Liver (tissue), 9 donors: ENCODE measurements around the gene PAX7. TPM values are rescaled to one million over a fixed set of nuclear protein-coding genes. Genes with fewer than 3 reads are reported as not detected.

Source experiments
- DNase-seq: peaks from one replicate; pipeline ENCODE4 v3.0.0-alpha.2; 2017; ENCODE audit warnings: low spot score
- H3K27ac ChIP-seq, 2 donors: one replicate each; pipeline ENCODE4 v1.7.0; 2013; ENCODE audit warnings: inconsistent platforms in 2 of 2, low read length in 2 of 2, control low read depth in 1 of 2, low read depth in 1 of 2, mild to moderate bottlenecking in 1 of 2
- H3K27me3 ChIP-seq, 4 donors: one replicate each; pipeline versions ENCODE4 v1.6.1 to v1.7.0; 2013; ENCODE audit warnings: low read length in 3 of 4, inconsistent platforms in 1 of 4, mild to moderate bottlenecking in 1 of 4, moderate library complexity in 1 of 4; ENCODE audit not compliant: control insufficient read depth in 4 of 4, insufficient read depth in 4 of 4
- H3K36me3 ChIP-seq, 4 donors: one replicate each; pipeline versions ENCODE4 v1.6.1 to v1.7.0; 2013; ENCODE audit warnings: low read length in 3 of 4, mild to moderate bottlenecking in 3 of 4, low read depth in 1 of 4, moderate library complexity in 1 of 4; ENCODE audit not compliant: control insufficient read depth in 4 of 4, insufficient read depth in 3 of 4
- H3K4me1 ChIP-seq, 4 donors: one replicate each; pipeline versions ENCODE4 v1.6.1 to v1.7.0; 2013; ENCODE audit warnings: low read length in 3 of 4, mild to moderate bottlenecking in 3 of 4, moderate library complexity in 1 of 4; ENCODE audit not compliant: control insufficient read depth in 4 of 4, insufficient read depth in 4 of 4
- H3K4me3 ChIP-seq, 3 donors: one replicate each; pipeline versions ENCODE4 v1.6.1 to v1.7.0; 2013; ENCODE audit warnings: low read length in 3 of 3, control low read depth in 1 of 3, low read depth in 1 of 3, mild to moderate bottlenecking in 1 of 3
- H3K9ac ChIP-seq, 2 donors: one replicate each; pipeline ENCODE4 v1.7.0; 2013; ENCODE audit warnings: low read length in 2 of 2, mild to moderate bottlenecking in 2 of 2, moderate library complexity in 2 of 2, control low read depth in 1 of 2, low read depth in 1 of 2
- H3K9me3 ChIP-seq, 4 donors: one replicate each; pipeline versions ENCODE4 v1.6.1 to v1.7.0; 2013; ENCODE audit warnings: low read length in 3 of 4; ENCODE audit not compliant: control insufficient read depth in 4 of 4
- ATF3 ChIP-seq: IDR thresholded peaks from 2 replicates; pipeline ENCODE4 v1.6.1; 2016; ENCODE audit warnings: antibody characterized with exemption
- CTCF ChIP-seq: fragments of 150-350 bp; IDR thresholded peaks from 2 replicates; pipeline ENCODE4 v1.5.1; 2017; ENCODE audit warnings: improper control_type of control experiment, low read depth, low read length; ENCODE audit not compliant: missing input control
- EGR1 ChIP-seq, 2 donors: IDR thresholded peaks; 2 replicates each; pipeline ENCODE4 v1.6.1; 2016 to 2018; ENCODE audit warnings: antibody characterized with exemption in 2 of 2, low read depth in 2 of 2
- FOXA1 ChIP-seq: IDR thresholded peaks from 2 replicates; pipeline ENCODE4 v1.6.1; 2016; ENCODE audit warnings: antibody characterized with exemption
- FOXA2 ChIP-seq: IDR thresholded peaks from 2 replicates; pipeline ENCODE4 v1.6.1; 2016; ENCODE audit warnings: antibody characterized with exemption
- GABPA ChIP-seq, 2 donors: IDR thresholded peaks in 1 of 2; conservative IDR thresholded peaks in 1 of 2; 2 replicates each; pipeline ENCODE4 v1.6.1; 2016; ENCODE audit warnings: antibody characterized with exemption in 2 of 2, mild to moderate bottlenecking in 1 of 2, moderate library complexity in 1 of 2
- HNF4A ChIP-seq, 2 donors: conservative IDR thresholded peaks; 2 replicates each; pipeline ENCODE4 v1.6.1; 2016; ENCODE audit warnings: antibody characterized with exemption in 2 of 2, mild to moderate bottlenecking in 2 of 2
- HNF4G ChIP-seq: IDR thresholded peaks from 2 replicates; pipeline ENCODE4 v1.6.1; 2016; ENCODE audit warnings: antibody characterized with exemption
- JUND ChIP-seq, 2 donors: IDR thresholded peaks; 2 replicates each; pipeline ENCODE4 v1.6.1; 2016; ENCODE audit warnings: antibody characterized with exemption in 2 of 2
- MAX ChIP-seq: IDR thresholded peaks from 2 replicates; pipeline ENCODE4 v1.6.1; 2016; ENCODE audit warnings: antibody characterized with exemption
- NR2F2 ChIP-seq: IDR thresholded peaks from 2 replicates; pipeline ENCODE4 v1.6.1; 2016; ENCODE audit warnings: antibody characterized with exemption
- RAD21 ChIP-seq, 2 donors: IDR thresholded peaks; 2 replicates each; pipeline ENCODE4 v1.6.1; 2016; ENCODE audit warnings: antibody characterized with exemption in 2 of 2, mild to moderate bottlenecking in 2 of 2
- REST ChIP-seq: IDR thresholded peaks from 2 replicates; pipeline ENCODE4 v1.6.1; 2016; ENCODE audit warnings: antibody characterized with exemption, mild to moderate bottlenecking
- RXRA ChIP-seq, 2 donors: IDR thresholded peaks; 2 replicates each; pipeline ENCODE4 v1.6.1; 2017 to 2018; ENCODE audit warnings: antibody characterized with exemption in 2 of 2, mild to moderate bottlenecking in 1 of 2
- SP1 ChIP-seq: IDR thresholded peaks from 2 replicates; pipeline ENCODE4 v1.6.1; 2018; ENCODE audit warnings: antibody characterized with exemption, mild to moderate bottlenecking
- TAF1 ChIP-seq: conservative IDR thresholded peaks from 2 replicates; pipeline ENCODE4 v1.6.1; 2016; ENCODE audit warnings: antibody characterized with exemption, mild to moderate bottlenecking
- YY1 ChIP-seq: IDR thresholded peaks from 2 replicates; pipeline ENCODE4 v1.6.1; 2016; ENCODE audit warnings: antibody characterized with exemption, mild to moderate bottlenecking
- ZBTB33 ChIP-seq: IDR thresholded peaks from 2 replicates; pipeline ENCODE4 v1.6.1; 2016; ENCODE audit warnings: antibody characterized with exemption
- WGBS: extraction: QIAGEN DNeasy Blood & Tissue Kit; methylation state at CpG from one replicate; pipeline ENCODE4 v1.1.7; 2013; 5-methylcytosine and 5-hydroxymethylcytosine counted together
- polyA plus RNA-seq, 2 donors: library from polyadenylated mRNA; stranded (reverse) in 1 of 2; unstranded in 1 of 2; fragments of 200-250 nt in 1 of 2; fragments of >200 nt in 1 of 2; fragmentation: Nextera tagmentation in 1 of 2; extraction: Ambion mirVana in 1 of 2; gene quantifications; one replicate each; pipeline versions ENCODE4 v1.2.1 to v1.2.3, GENCODE V29; 2013 to 2015
- total RNA-seq, 2 donors: library from RNA; depleted of rRNA; stranded (reverse); fragments of >200 nt; gene quantifications; one replicate each; pipeline ENCODE4 v1.2.3, GENCODE V29; 2014
- donor health status: healthy.
- donor health status: healthy.
- donor health status: healthy.
- donor health status: healthy.
- donor health status: healthy.

Gene PAX7
- total and polyA plus RNA-seq, 4 donors, result not detected

GRCh38 chr1:18645747-18646090 lies 15.1 kb downstream of the PAX7 start:
- Histone ChIP-seq H3K27ac (no peak overlapping the region), H3K4me1 (peaks cover 0 to 18% (median 2%) of the 10 kb centered on the region in 4 donors), H3K9me3 (no peaks in the 10 kb centered on the region), H3K9ac (no peak overlapping the region), H3K4me3 (no peak overlapping the region), H3K36me3 (no peaks in the 10 kb centered on the region), H3K27me3 (peaks cover 9 to 29% (median 15%) of the 10 kb centered on the region in 4 donors)
- WGBS, result 8% methylated on average over 10 of the region's 10 CpGs
- TF ChIP-seq EGR1 (IDR thresholded peaks at IDR 0.05; ENCODE audit: low read depth in 2 of 2) (no peak), SP1 (no peak), HNF4A (conservative IDR thresholded peaks at IDR 0.05) (no peak), FOXA1 (no peak), RXRA (IDR thresholded peaks at IDR 0.05) (no peak), TAF1 (no peak), REST (no peak)
- no peak for DNase-seq

- Histone ChIP-seq H3K9me3 (no peaks in the 10 kb centered on the region), H3K4me1 (peaks cover 0 to 18% (median 2%) of the 10 kb centered on the region in 4 donors), H3K4me3 (peak overlapping the region in 1 of 3 donors; percentile 47), H3K27ac (no peak overlapping the region), H3K36me3 (no peaks in the 10 kb centered on the region), H3K27me3 (peaks cover 9 to 30% (median 15%) of the 10 kb centered on the region in 4 donors), H3K9ac (no peak overlapping the region)
- DNase-seq, result no peak
- TF ChIP-seq TAF1, result no peak
- TF ChIP-seq MAX, result no peak
- TF ChIP-seq FOXA2, result no peak
- no peak for TF ChIP-seq JUND (IDR thresholded peaks at IDR 0.05)
- no peak for TF ChIP-seq EGR1 (IDR thresholded peaks at IDR 0.05; ENCODE audit: low read depth in 2 of 2)
- TF ChIP-seq REST, result no peak
- no peak for TF ChIP-seq RAD21 (IDR thresholded peaks at IDR 0.05)
- no peak for TF ChIP-seq CTCF
- TF ChIP-seq YY1, result no peak
- no peak for TF ChIP-seq ATF3
- TF ChIP-seq RXRA (IDR thresholded peaks at IDR 0.05), result no peak
- no peak for TF ChIP-seq FOXA1
- no peak for TF ChIP-seq HNF4A (conservative IDR thresholded peaks at IDR 0.05)
- TF ChIP-seq SP1, result no peak
- TF ChIP-seq ZBTB33, result no peak
- no peak for TF ChIP-seq NR2F2
- TF ChIP-seq HNF4G, result no peak
- no peak for TF ChIP-seq GABPA (IDR thresholded peaks at IDR 0.05 in 1 of 2, conservative IDR thresholded peaks at IDR 0.05 in 1 of 2)
- 3% methylated on average over 35 of the region's 35 CpGs for WGBS
Observed at GRCh38 chr1:18646091-18646785, 15.6 kb downstream of the PAX7 start.
